CD4-positive, alpha-beta T cell treated with Interleukin-17A for 1 hour (primary cell): ENCODE results near the gene CSN2.
"Not testable (repeated sequence)": the region's sequence is repeated elsewhere in the genome, so short reads cannot be mapped to it uniquely, and the experiment has no call there.

Experiments
- DNase-seq: peaks from one replicate; pipeline ENCODE4 v3.0.0-alpha.2; 2020

Gene CSN2, protein sequence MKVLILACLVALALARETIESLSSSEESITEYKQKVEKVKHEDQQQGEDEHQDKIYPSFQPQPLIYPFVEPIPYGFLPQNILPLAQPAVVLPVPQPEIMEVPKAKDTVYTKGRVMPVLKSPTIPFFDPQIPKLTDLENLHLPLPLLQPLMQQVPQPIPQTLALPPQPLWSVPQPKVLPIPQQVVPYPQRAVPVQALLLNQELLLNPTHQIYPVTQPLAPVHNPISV

DNA sequence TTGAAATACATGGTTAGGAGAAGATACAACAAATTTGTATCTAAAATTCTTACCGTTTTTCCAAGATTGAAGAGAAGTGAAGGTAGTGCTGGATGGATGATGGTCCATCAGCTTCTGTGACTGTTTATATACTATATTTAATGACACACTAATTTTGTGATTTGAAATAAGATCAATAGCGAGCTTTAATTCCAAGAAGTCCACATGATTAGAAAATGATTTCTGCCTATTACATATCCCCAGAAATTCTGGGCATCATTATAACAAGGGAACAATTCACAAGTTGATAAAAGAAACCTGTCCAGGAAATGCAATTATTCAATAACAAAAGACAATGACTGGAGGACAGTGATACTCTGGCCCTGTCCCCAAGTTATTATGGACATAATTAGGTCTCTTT is at the start of gene CSN2:
Gene CSN2 (minus strand): TSS at position 101 of the 400 bp plus-strand sequence. CDS start 4,733 bp downstream, outside the sequence.
- DNase-seq: no peak

DNA sequence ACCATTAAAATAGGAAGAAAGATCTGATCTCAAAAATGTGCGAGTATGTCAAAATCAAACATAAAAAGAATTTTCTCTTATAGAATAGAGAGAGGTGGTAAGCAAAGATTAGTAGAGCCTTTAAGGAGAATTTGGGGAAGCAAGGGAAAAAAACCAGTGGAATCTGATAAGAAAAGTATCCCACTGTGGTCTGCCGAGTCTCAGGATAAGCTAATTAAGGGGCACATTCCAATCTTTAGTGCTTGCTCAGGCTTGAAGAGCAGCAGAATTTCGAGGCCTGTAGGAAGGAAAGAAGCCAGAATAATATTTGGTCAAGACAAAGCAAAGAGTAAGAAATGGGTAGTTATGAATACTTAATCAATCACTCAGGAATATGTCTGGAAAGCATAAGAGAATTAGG is 43.2 kb upstream of the CSN2 start:
- DNase-seq: no peak

GRCh38 chr4:70002507-70002906 is 37.0 kb upstream of the CSN2 start:
- DNase-seq: no peak

- no peak for DNase-seq
Observed at GRCh38 chr4:70000711-70001110, 35.2 kb upstream of the CSN2 start.

GRCh38 chr4:69999420-69999819 is 33.9 kb upstream of the CSN2 start:
- no peak for DNase-seq

GRCh38 chr4:69995526-69996016 is 30.0 kb upstream of the CSN2 start, which contains the start of gene STATH:
STATH (plus strand) TSS chr4:69995966; CDS start chr4:69998438, 2,472 bp downstream.
- DNase-seq: no peak

DNA sequence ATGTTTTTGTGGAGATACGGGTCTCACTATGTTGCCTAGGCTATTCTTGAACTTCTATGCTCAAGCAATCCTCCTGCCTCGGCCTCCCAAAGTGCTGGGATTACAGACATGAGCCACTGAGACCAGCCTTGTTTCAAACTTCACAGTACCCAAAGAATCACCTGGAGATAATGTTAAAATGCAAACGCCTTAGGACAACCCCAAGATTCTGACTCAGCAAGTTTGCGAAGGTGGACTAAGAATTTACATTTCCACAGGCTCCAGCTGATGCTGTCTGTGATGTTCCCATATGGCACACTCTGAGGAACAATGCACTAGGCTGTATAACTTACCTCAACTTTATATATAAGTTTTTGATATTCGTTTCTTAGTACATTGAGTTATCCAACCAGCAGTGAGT is 29.3 kb upstream of the CSN2 start:
- DNase-seq: no peak

GRCh38 chr4:69991016-69991415 is 25.5 kb upstream of the CSN2 start:
- DNase-seq: no peak

DNA sequence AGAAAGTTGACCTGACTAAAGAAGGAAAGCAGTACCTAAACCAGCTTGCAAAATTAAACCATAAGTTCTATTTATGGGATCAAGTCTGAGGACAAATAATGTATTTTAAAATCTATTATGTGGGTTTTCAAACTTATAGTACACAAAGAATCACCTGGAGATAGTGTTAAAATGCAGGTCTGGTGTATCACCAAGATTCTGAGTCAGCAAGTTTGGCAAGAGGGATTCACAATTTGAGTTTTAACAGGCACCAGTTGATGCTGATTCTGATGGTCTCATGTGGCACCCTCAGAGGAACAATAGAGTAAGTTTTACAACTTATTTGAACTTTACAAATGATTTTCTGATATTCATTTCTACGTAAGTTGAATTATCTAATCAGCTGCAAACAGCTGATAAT is 21.1 kb upstream of the CSN2 start:
- DNase-seq: no peak

DNA sequence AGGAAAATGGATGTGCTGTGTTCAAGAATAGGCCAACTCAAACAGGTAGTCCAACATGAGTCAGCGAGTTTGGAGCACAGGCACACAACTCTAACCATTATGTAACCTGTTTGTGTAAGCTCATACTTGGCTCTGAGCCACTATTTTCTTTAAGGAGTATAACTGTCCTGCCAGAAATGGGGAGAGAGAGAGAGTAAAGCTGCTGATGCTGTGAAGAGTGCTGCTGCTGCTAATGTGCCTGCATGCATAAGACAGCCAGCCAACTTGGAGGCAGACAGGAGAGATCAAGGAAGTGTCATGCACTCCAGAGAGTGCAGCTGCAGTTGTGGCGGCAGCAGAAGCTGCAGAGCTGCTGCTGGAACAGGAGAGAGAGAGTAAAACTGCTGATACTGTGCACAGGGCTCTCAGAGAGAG is 18.5 kb upstream of the CSN2 start:
- DNase-seq: no peak

DNA sequence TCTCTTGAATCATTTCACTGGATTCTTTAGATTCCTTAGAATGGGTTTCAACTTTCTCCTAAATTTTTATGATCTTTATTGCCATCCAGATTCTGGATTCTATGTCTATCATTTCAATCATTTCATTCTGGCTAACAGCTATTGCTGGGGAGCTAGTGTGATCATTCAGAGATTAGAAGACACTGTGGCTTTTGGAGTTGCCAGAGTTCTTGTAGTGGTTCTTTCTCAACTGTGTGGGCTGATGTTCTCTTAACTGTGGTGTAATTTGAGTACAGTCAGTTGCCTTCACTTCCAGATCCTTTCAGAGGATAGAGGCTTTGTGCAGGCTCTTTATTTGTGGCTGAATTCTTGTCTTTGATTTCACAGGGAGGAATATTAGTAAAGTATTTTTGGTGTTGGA is 12.1 kb upstream of the CSN2 start:
- DNase-seq: no peak

DNA sequence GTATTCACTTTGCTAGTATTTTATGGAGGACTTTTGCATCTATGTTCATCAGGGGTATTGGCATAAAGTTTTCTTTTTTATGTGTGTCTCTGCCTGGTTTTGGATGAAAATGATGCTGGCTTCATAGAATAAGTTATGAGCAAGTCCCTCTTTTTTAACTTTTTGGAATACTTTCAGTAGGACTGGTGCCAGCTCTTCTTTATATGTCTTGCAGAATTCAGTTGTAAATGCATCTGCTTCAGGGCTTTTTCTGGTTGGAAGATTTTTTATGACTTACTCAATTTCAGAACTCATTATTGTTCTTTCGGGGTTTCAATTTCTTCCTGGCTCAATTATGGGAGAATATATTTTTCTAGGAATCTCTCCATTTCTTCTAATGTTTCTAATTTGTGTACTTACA is 9.1 kb upstream of the CSN2 start:
- DNase-seq: no peak

- DNase-seq: no peak
Observed at GRCh38 chr4:69970071-69970470, 4.5 kb upstream of the CSN2 start.

- no peak for DNase-seq
Observed at GRCh38 chr4:69957209-69957608, 8.3 kb downstream of the CSN2 start.

DNA sequence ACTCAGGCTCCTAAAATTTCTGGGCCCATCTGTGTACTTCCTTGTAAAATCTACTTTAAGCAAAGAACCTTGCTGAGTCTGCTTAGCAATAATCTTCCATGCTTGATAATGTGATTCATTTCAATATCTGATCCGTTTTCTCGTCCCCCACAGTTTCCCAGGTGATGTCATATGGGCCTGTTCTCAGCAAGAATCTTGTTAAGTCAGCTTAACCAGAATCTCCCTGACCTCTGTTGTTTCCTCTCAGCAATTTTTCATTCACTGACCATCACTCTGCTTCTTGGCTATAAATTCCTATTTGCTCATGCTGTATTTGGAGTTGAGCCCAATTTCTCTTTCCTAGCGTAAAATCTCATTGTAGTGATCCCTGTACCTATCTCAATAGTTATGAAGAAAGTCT is 13.9 kb downstream of the CSN2 start:
- no peak for DNase-seq

GRCh38 chr4:69936566-69936965 is 29.0 kb downstream of the CSN2 start:
- DNase-seq: no peak

GRCh38 chr4:69934150-69934549 is 31.4 kb downstream of the CSN2 start:
- no peak for DNase-seq

DNA sequence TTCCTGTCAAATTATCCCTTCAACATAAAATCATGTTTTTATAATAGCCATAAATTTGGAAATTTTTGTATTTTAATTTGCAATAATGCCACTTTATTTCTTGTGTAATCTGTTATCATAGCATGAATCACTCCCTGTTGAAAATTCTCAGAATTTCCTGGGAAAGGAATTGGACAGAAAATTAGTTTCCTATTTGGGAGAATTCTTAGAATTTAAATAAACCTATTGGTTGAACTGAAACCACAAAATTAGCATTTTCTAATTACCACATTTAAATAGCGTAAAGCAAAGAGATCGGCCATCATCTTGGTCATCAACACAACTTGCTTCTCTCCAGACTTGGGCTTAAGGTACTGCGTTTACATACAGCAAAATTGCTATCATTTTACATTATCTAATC is 34.8 kb downstream of the CSN2 start, which contains the start of gene CSN1S1:
Gene CSN1S1 (plus strand): TSS at position 301 of the 400 bp plus-strand sequence. CDS start 1,488 bp downstream, outside the sequence.
- no peak for DNase-seq

- not testable (repeated sequence) for DNase-seq
Observed at GRCh38 chr4:69923782-69924410, 41.6 kb downstream of the CSN2 start.

DNA sequence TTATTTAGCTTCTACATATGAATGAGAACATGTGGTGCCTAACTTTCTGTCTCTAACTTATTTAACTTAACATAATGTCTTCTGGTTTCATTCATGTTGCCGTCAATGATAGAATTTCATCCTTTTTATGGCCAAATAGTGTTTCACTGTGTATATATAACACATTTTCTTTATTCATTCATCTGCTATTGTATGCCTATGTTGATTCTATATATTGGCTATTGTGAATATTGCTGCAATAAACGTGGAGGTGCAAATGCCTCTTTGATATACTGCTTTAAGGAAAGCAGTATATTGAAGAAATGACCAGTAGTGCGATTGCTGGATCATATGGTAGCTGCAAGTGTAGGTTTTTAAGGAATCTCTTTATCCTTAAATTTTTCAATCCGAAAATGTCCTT is 44.7 kb downstream of the CSN2 start:
- DNase-seq: no peak

DNA sequence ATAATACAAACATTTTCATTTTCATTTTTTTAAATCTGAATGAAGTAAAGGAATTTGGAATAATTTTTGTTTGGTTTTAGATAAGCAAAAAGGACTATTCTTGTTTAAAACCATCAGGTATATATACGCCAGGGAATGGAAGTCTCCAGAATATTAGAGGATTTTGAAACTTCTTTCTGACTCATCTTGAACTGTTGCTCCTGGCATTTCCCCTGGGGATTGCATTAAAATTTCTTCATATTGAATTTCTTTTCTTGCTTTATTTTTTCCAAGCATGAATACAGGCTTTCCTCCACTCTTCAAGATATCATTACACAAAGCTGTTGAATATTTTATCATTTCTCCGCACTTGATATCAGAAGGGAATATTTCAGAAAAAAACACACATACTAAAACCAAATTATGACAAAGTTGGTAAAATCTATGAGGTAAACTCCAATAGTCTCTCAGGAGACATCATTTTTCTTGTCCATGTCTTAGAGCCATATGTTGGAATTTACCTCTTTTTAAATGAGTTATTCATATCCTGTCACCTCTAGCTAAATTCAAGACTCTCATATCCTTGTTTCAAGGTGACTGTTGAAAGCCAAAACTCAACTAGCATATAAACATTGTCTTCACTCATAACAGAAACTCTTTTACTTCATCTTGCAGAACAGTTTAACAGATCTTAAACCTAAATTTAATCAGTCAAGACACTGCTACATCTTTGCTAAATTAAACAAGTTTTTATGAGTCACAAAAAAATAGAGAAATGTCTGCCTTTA is 55.3 kb downstream of the CSN2 start:
- no peak for DNase-seq

DNA sequence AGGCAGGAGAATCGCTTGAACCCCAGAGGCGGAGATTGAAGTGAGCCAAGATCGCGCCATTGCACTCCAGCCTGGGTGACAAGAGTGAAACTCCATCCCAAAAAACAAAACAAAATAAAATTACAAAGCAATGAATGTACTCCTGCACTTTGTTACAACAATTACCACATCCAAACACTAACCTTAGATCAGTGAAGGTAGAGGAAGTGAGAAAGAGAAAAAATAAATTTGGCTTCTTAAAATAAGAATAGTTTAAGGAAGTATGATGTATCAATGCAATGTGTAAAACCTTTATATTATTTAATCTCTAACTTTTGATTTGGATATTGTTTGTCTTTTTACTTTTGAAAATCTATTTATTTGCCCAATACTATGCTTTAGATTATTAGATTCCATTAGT is 56.3 kb downstream of the CSN2 start:
- DNase-seq: no peak

DNA sequence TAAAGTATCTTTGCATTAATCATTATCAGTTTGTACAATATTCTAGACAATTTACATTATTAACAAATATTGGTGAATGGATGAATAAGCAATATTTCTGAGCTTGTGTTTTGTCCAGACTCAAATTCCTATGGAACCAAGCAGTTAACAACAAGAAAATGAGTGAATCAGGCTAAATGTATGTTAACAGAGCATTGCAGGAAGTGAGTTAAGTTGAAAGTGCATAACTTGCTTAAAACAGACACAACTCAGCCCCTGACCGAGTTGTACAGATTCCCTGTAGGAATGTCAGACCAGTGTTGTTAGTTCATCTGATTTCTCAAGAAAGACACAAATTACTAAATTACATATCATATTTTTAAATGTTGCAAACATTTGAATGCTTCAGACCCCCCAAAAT is 58.4 kb downstream of the CSN2 start:
- no peak for DNase-seq
